Skin epidermis (tissue), 12 donors: ENCODE data around the gene GMFB.

Experiments used
- H3K27ac ChIP-seq, 21 experiments: fragments of 200-600 bp; sonication (generic) in 11 of 21; one replicate each; pipeline ENCODE4 v1.5.0; 2020; ENCODE audit warnings: mild to moderate bottlenecking in 3 of 21, inconsistent platforms in 2 of 21, moderate library complexity in 2 of 21
- H3K4me3 ChIP-seq, 7 experiments: fragments of 200-600 bp; sonication (generic) in 2 of 7; one replicate each; pipeline ENCODE4 v1.5.0; 2020; ENCODE audit warnings: inconsistent platforms in 2 of 7, mild to moderate bottlenecking in 2 of 7, moderate library complexity in 1 of 7

GMFB gene

GRCh38 chr14:54497224-54497623, 8.4 kb upstream of the GMFB start:
- H3K4me3 ChIP-seq: no peak overlapping the region
- no peak overlapping the region for H3K27ac ChIP-seq

GRCh38 chr14:54493293-54493692, 4.5 kb upstream of the GMFB start:
- Histone ChIP-seq H3K27ac (no peak overlapping the region), H3K4me3 (no peak overlapping the region)

- peak overlapping the region in 1 of 21 experiments; percentile 99 for H3K27ac ChIP-seq
- H3K4me3 ChIP-seq: no peak overlapping the region
Observed at GRCh38 chr14:54490445-54491175, 1.8 kb upstream of the GMFB start.

- Histone ChIP-seq H3K4me3 (no peak overlapping the region), H3K27ac (peak overlapping the region in 18 of 21 experiments; percentile 71 to 99 (median 97))
Observed at GRCh38 chr14:54489731-54490444, 1.1 kb upstream of the GMFB start.

GRCh38 chr14:54489318-54489683, 521 bp upstream of the GMFB start:
- peak overlapping the region; percentile 80 to 99 (median 93) for H3K4me3 ChIP-seq
- H3K27ac ChIP-seq: peak overlapping the region in 20 of 21 experiments; percentile 71 to 99 (median 97)

GRCh38 chr14:54488318-54488645, 498 bp downstream of the GMFB start:
- Histone ChIP-seq H3K4me3 (peak overlapping the region; percentile 80 to 99 (median 93)), H3K27ac (peak overlapping the region; percentile 92 to 99 (median 97))

- peak overlapping the region in 20 of 21 experiments; percentile 94 to 99 (median 97) for H3K27ac ChIP-seq
- peak overlapping the region; percentile 80 to 99 (median 93) for H3K4me3 ChIP-seq
Observed at GRCh38 chr14:54487771-54488170, 1.0 kb downstream of the GMFB start.

- H3K27ac ChIP-seq: no peak overlapping the region
- no peak overlapping the region for H3K4me3 ChIP-seq
Observed at GRCh38 chr14:54486685-54487084, 2.1 kb downstream of the GMFB start.

GRCh38 chr14:54483846-54484245, 4.9 kb downstream of the GMFB start:
- no peak overlapping the region for H3K27ac ChIP-seq
- no peak overlapping the region for H3K4me3 ChIP-seq

GRCh38 chr14:54483073-54483745, 5.6 kb downstream of the GMFB start:
- Histone ChIP-seq H3K27ac (peak overlapping the region in 1 of 21 experiments; percentile 24), H3K4me3 (no peak overlapping the region)

GRCh38 chr14:54481695-54482094, 7.1 kb downstream of the GMFB start:
- H3K4me3 ChIP-seq: no peak overlapping the region
- H3K27ac ChIP-seq: no peak overlapping the region

GRCh38 chr14:54480830-54481562, 7.8 kb downstream of the GMFB start:
- H3K4me3 ChIP-seq: no peak overlapping the region

GRCh38 chr14:54478636-54479215, 10.1 kb downstream of the GMFB start:
- Histone ChIP-seq H3K27ac (peak overlapping the region in 2 of 21 experiments; percentile 1 to 15), H3K4me3 (no peak overlapping the region)

More at GRCh38 chr14:54480830-54481562, 7.8 kb downstream of the GMFB start:
- H3K27ac ChIP-seq: no peak overlapping the region

- H3K4me3 ChIP-seq: no peak overlapping the region
- no peak overlapping the region for H3K27ac ChIP-seq
Observed at GRCh38 chr14:54475911-54476310, 12.9 kb downstream of the GMFB start.

GRCh38 chr14:54475187-54475899, 13.4 kb downstream of the GMFB start:
- H3K27ac ChIP-seq: no peak overlapping the region
- no peak overlapping the region for H3K4me3 ChIP-seq

- no peak overlapping the region for H3K27ac ChIP-seq
- no peak overlapping the region for H3K4me3 ChIP-seq
Observed at GRCh38 chr14:54474232-54474793, 14.5 kb downstream of the GMFB start.

- Histone ChIP-seq H3K27ac (no peak overlapping the region), H3K4me3 (no peak overlapping the region)
Observed at GRCh38 chr14:54472315-54472714, 16.5 kb downstream of the GMFB start.

- Histone ChIP-seq H3K4me3 (no peak overlapping the region), H3K27ac (no peak overlapping the region)
Observed at GRCh38 chr14:54471641-54472040, 17.1 kb downstream of the GMFB start.

- Histone ChIP-seq H3K4me3 (no peak overlapping the region), H3K27ac (no peak overlapping the region)
Observed at GRCh38 chr14:54470701-54471100, 18.1 kb downstream of the GMFB start.
